ENCODE measurements around the gene TBC1D13. TPM values are rescaled to one million over a fixed set of nuclear protein-coding genes. Genes with fewer than 3 reads are reported as not detected.
"Not testable (repeated sequence)": the region's sequence is repeated elsewhere in the genome, so short reads cannot be mapped to it uniquely, and the experiment has no call there.

The TBC1D13 gene
- total RNA-seq, 1 donor from 2014 or later: 25.6 TPM

DNA sequence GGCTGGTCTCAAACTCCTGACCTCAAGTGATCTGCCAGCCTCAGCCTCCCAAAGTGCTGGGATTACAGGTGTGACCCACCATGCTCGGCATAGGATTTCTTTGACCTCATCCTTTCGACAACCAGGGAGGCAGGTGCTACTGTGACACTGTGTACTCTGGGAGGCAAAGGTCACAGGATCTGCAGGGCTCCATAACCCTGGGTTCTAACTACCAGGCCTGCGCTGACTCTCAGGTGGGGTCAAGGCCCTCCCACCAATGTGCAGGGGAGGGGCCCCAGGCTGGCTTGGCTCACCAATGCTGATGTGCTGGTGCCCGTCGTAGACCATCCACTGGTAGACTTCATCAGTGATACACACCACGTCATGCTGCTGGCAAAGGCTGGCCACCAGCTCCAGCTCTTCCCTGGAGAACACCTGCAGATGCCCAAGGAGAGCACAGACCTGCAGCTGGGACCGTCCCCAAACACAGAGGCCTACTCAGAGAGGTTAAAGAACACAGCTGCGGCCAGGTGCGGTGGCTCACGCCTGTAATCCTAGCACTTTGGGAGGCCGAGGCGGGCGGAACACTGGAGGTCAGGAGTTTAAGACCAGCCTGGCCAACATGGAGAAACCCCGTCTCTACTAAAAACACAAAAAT is 49.6 kb downstream of the TBC1D13 start:
- peak; percentile 12 for DNase-seq
- ATAC-seq: no peak
- Histone ChIP-seq H3K27ac (no peak overlapping the region), H3K36me3 (no peaks in the 10 kb centered on the region), H3K27me3 (ENCODE audit: low read depth) (no peaks in the 10 kb centered on the region), H3K9me3 (no peaks in the 10 kb centered on the region), H3K4me1 (no peaks in the 10 kb centered on the region), H3K4me3 (no peak overlapping the region)
- intact Hi-C loops (cut with DNase I): no loop called here
- TF ChIP-seq, protein P1, sequence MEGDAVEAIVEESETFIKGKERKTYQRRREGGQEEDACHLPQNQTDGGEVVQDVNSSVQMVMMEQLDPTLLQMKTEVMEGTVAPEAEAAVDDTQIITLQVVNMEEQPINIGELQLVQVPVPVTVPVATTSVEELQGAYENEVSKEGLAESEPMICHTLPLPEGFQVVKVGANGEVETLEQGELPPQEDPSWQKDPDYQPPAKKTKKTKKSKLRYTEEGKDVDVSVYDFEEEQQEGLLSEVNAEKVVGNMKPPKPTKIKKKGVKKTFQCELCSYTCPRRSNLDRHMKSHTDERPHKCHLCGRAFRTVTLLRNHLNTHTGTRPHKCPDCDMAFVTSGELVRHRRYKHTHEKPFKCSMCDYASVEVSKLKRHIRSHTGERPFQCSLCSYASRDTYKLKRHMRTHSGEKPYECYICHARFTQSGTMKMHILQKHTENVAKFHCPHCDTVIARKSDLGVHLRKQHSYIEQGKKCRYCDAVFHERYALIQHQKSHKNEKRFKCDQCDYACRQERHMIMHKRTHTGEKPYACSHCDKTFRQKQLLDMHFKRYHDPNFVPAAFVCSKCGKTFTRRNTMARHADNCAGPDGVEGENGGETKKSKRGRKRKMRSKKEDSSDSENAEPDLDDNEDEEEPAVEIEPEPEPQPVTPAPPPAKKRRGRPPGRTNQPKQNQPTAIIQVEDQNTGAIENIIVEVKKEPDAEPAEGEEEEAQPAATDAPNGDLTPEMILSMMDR (IDR thresholded peaks at IDR 0.05): no peak

DNA sequence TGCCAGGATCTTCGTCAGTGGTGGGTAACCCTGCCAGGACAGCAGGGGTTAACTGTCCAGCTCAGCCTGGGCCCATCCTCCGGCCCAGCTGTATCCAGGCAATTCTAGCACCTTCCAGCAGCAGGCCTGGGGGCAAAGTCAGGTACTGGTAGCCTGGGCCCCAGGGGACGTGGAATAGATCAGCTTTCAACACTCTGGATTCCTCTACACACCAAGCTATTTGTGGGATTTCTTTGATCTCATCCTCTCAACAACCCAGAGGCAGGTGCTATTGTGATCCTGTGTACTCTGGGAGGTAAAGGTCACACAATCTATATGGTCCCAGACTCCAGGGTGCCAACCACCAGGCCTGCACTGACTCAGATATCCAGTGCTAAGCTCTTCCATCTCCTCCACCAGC is 51.3 kb downstream of the TBC1D13 start:
- ATAC-seq (no peak), DNase-seq (no peak)
- Histone ChIP-seq H3K4me3 (no peak overlapping the region), H3K27ac (no peak overlapping the region), H3K4me1 (no peaks in the 10 kb centered on the region), H3K9me3 (no peaks in the 10 kb centered on the region), H3K36me3 (peaks cover 4% of the 10 kb centered on the region), H3K27me3 (ENCODE audit: low read depth) (no peaks in the 10 kb centered on the region)
- TF ChIP-seq, protein P1 (IDR thresholded peaks at IDR 0.05): no peak
- intact Hi-C loops (cut with DNase I): no loop called here

DNA sequence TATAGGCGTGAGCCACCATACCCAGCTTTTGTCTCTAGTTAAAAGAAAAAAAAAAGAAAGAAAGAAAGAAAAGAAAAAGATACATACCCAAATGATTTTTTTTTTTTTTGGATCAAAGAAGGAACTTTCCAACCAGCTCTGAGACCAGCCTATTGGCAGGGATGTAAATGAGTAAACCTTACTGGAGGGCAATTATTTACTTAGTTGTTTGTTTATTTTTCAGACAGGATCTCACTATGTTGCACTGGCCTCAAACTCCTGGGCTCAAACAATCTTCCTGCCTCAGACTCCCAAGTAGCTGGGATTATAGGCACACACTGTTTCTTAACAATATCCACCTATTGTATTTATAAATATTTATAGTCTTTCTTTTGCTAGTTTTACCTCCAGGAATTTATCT is 53.5 kb downstream of the TBC1D13 start:
- TF ChIP-seq, protein P1 (IDR thresholded peaks at IDR 0.05): no peak

DNA sequence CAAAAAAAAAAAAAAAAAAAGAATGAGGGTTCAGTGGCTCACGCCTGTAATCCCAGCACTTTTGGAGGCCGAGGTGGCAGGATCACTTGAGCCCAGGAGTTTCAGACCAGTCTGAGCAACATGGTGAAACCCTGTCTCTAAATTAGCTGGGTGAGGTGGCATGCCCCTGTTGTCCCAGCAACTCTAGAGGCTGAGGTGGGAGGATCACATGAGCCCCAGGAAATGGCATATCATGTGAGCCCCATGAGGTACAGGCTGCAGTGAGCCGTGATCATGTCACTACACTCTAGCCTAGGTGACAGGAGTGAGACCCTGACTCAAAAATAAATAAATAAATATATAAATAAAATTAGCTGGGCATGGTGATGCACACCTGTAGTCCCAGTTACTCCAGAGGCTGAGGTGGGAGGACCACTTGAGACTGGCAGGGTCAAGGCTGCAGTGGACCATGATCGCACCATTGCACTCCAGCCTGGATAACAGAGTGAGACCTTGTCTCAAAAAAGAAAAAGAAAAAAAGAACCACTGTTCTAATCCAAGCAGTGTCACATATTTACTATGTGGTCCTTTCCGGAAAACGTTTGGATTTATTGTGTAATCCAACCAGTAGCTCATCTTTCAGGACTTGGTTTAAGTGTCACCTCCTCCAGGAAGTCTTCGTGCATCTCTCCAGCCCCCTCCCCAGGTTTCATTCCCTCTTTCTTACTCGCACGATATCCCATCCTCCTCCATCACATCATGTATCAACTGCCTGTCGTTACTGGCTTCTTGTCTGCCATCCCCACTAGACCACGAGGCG is 54.8 kb downstream of the TBC1D13 start:
- Histone ChIP-seq H3K27me3 (ENCODE audit: low read depth) (no peaks in the 10 kb centered on the region), H3K4me1 (no peaks in the 10 kb centered on the region), H3K27ac (no peak overlapping the region), H3K4me3 (no peak overlapping the region), H3K36me3 (peaks cover 4% of the 10 kb centered on the region), H3K9me3 (no peaks in the 10 kb centered on the region)
- DNase-seq (peak; percentile 11), ATAC-seq (no peak)
- TF ChIP-seq, protein P1 (IDR thresholded peaks at IDR 0.05): no peak
- intact Hi-C loops (cut with DNase I): no loop called here

More for the DNA sequence above, 53.5 kb downstream of the TBC1D13 start:
- no peak for DNase-seq
- intact Hi-C loops (cut with DNase I): no loop called here
- no peak for ATAC-seq
- H3K9me3 ChIP-seq: no peaks in the 10 kb centered on the region
- no peaks in the 10 kb centered on the region for H3K4me1 ChIP-seq
- H3K27ac ChIP-seq: no peak overlapping the region
- no peak overlapping the region for H3K4me3 ChIP-seq
- H3K36me3 ChIP-seq: peaks cover 4% of the 10 kb centered on the region
- no peaks in the 10 kb centered on the region for H3K27me3 ChIP-seq (ENCODE audit: low read depth)

DNA sequence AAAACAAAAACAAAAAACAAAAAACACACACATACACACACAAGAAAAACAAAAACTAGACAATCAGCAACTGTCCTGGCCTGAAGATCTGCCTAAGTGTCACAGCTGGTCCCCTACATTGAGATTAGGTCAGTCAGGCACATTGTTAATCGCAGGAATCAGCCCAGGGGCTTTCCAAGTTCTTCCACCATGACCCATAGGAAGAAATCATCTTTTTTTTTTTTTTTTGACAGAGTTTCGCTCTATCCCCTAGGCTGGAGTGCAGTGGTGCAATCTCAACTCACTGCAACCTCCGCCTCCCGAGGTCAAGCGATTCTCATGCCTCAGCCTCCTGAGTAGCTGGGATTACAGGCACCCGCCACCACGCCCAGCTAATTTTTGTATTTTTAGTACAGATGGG is 56.1 kb downstream of the TBC1D13 start:
- ATAC-seq; H3K27me3 ChIP-seq (ENCODE audit: low read depth); H3K4me1 ChIP-seq; H3K27ac ChIP-seq; DNase-seq; H3K36me3 ChIP-seq; H3K9me3 ChIP-seq; H3K4me3 ChIP-seq; intact Hi-C loops (cut with DNase I): not testable (repeated sequence)
